ENCODE measurements around the gene ITGAD.

Gene ITGAD

DNA sequence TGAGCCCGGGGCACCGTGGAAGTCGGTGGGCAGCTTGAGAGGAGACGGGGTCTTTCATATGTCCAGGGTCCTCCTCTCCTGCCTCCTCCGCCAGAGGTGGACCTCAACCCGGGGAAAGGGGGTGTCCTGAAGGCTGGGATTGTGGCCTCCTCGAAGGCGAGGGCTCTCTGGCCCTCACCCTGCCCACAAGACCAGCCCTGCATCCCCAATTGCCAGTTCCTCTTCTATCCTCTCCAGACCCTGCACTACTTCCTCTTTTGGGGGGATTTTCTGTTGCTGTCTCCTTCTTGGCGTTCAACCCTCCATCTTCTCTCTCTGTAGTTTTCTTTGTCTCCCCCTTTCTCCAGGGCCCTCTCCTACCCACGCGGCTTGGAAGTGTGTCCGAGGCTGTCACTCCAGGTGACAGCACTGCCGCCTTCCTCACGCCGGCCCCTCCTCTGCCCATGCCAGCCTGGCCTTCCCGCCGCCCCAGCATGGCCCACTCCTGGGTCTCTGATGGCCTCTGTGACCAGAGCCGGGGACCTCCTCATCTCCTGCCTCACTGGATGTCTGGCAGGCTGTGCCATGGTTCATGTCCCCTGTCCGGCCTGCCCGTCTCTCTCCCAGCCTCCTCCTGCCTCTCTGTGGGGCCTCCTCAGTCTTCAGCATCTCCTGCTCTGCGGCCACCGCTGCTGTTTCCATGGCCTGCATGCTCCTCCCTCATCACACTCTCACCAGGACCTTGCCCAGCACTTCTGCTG lies 40.6 kb upstream of the ITGAD start:
- H2AFZ ChIP-seq (ENCODE audit: low read depth, low read length): peak overlapping the region; percentile 1; the same call in 1 of the 2 replicates
- no peaks in the 10 kb centered on the region for H3K27me3 ChIP-seq (ENCODE audit: low read depth, low read length)
- H3K36me3 ChIP-seq (replicated peaks; ENCODE audit: low read depth, low read length): peaks cover 9% of the 10 kb centered on the region
- TF ChIP-seq CTCF (IDR thresholded peaks at IDR 0.05; ENCODE audit: low read depth, low read length) (no peak), EZH2phosphoT487 (IDR thresholded peaks at IDR 0.05; ENCODE audit: low read depth) (no peak)
- H3K79me2 ChIP-seq (ENCODE audit: low read length): peaks cover 24% of the 10 kb centered on the region
- no peaks in the 10 kb centered on the region for H4K20me1 ChIP-seq (ENCODE audit: insufficient read depth, low read length)
- H3K27ac ChIP-seq (ENCODE audit: low read length): peak overlapping the region; percentile 93
- peaks cover 93% of the 10 kb centered on the region for H3K4me1 ChIP-seq (ENCODE audit: low read length)
- H3K4me3 ChIP-seq (ENCODE audit: low read length): peak overlapping the region; percentile 74
- H3K9ac ChIP-seq (ENCODE audit: low read length): peak overlapping the region; percentile 86
- peak overlapping the region; percentile 98 for H3K4me2 ChIP-seq (ENCODE audit: low read length)
- H3K9me3 ChIP-seq (ENCODE audit: insufficient read depth, low read length): no peaks in the 10 kb centered on the region

DNA sequence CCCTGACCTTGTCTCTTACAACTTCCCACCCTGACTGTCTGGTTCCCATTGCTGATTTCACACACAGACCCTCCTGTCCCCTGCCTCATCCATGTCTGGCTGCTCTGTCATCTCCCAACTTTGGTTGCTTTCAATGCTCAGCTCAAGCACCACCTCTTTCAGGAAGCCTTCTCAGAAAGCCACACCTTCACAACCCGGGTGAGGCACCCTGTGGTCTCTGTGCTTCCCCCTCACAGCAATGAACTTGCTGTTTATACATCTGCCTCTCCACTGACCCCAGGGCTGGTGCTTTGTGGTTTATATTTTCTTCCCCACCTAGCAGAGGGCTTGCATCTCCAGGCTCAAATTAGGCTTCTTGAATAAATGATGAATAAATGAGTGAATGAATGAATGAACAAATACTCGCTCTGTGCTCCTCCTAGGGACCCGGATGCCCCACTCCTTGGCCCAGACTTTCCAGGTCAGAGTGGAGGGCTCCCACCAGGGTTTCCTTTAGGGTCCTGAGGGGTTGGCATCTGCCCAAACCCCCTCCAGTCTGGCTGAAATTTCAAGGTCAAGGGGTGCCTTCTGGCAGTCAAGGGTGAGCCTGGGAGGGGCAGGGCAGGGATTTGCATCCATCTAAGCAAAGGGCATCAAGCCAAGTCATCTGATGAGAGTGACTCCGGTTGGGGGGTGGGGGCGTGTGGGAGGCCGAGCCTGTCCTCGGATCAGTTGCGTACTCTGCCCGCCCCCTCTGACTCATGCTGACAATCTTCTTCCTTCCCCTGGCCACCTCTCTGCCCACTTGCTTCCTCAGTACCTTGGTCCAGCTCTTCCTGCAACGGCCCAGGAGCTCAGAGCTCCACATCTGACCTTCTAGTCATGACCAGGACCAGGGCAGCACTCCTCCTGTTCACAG lies 38.5 kb upstream of the ITGAD start, which contains the start of gene ITGAX:
ITGAX (plus strand) TSS at position 783 of the 898 bp plus-strand sequence; CDS start at position 862, 79 bp downstream.
- Histone ChIP-seq H3K36me3 (replicated peaks; ENCODE audit: low read depth, low read length) (peaks cover 11% of the 10 kb centered on the region), H3K4me3 (ENCODE audit: low read length) (peak within 1 kb of the TSS; percentile 93), H3K79me2 (ENCODE audit: low read length) (peaks cover 24% of the 10 kb centered on the region), H3K9ac (ENCODE audit: low read length) (peak within 1 kb of the TSS; percentile 98), H3K4me2 (ENCODE audit: low read length) (peak within 1 kb of the TSS; percentile 97), H3K9me3 (ENCODE audit: insufficient read depth, low read length) (no peaks in the 10 kb centered on the region), H2AFZ (ENCODE audit: low read depth, low read length) (no peak within 1 kb of the TSS; the same call in 1 of the 2 replicates), H3K27me3 (ENCODE audit: low read depth, low read length) (no peaks in the 10 kb centered on the region), H3K4me1 (ENCODE audit: low read length) (peaks cover 81% of the 10 kb centered on the region), H4K20me1 (ENCODE audit: insufficient read depth, low read length) (no peaks in the 10 kb centered on the region), H3K27ac (ENCODE audit: low read length) (peak within 1 kb of the TSS; percentile 93)
- TF ChIP-seq CTCF (IDR thresholded peaks at IDR 0.05; ENCODE audit: low read depth, low read length): no peak
- no peak for TF ChIP-seq EZH2phosphoT487 (IDR thresholded peaks at IDR 0.05; ENCODE audit: low read depth)

GRCh38 chr16:31355431-31356100 lies 37.6 kb upstream of the ITGAD start:
- Histone ChIP-seq H3K9me3 (ENCODE audit: insufficient read depth, low read length) (no peaks in the 10 kb centered on the region), H2AFZ (ENCODE audit: low read depth, low read length) (no peak overlapping the region), H3K27me3 (ENCODE audit: low read depth, low read length) (no peaks in the 10 kb centered on the region), H3K36me3 (replicated peaks; ENCODE audit: low read depth, low read length) (peaks cover 11% of the 10 kb centered on the region), H3K9ac (ENCODE audit: low read length) (peak overlapping the region; percentile 98), H3K4me3 (ENCODE audit: low read length) (peak overlapping the region; percentile 93), H3K27ac (ENCODE audit: low read length) (peak overlapping the region; percentile 93), H3K79me2 (ENCODE audit: low read length) (peaks cover 24% of the 10 kb centered on the region), H3K4me2 (ENCODE audit: low read length) (peak overlapping the region; percentile 97), H3K4me1 (ENCODE audit: low read length) (peaks cover 72% of the 10 kb centered on the region), H4K20me1 (ENCODE audit: insufficient read depth, low read length) (no peaks in the 10 kb centered on the region)
- TF ChIP-seq CTCF (IDR thresholded peaks at IDR 0.05; ENCODE audit: low read depth, low read length) (no peak), EZH2phosphoT487 (IDR thresholded peaks at IDR 0.05; ENCODE audit: low read depth) (no peak)

Measured in OCI-LY3 (cell line).